Left lung (tissue), 10 donors: Measurements from ENCODE around the gene PRUNE2. TPM values are rescaled to one million over a fixed set of nuclear protein-coding genes. Genes with fewer than 3 reads are reported as not detected.

Experiments
- ATAC-seq: fragments of 200-7000 bp; cut with Tn5 transposase; one replicate; pipeline ENCODE4 v1.9.1; 2020; ENCODE audit warnings: moderate library complexity
- DNase-seq, 4 donors: peaks; one replicate each; pipeline ENCODE4 v3.0.0-alpha.2; 2013 to 2020
- H3K27ac ChIP-seq, 2 donors: fragments of 200-600 bp; sonication (generic) in 1 of 2; one replicate each; pipeline versions ENCODE4 v1.5.0 to v1.8.0; 2020 to 2021
- H3K27me3 ChIP-seq, 2 donors: fragments of 200-600 bp; sonication (generic) in 1 of 2; one replicate each; pipeline versions ENCODE4 v1.5.0 to v1.8.0; 2020 to 2021
- H3K36me3 ChIP-seq, 2 donors: fragments of 200-600 bp; sonication (generic) in 1 of 2; one replicate each; pipeline versions ENCODE4 v1.5.0 to v1.8.0; 2020 to 2021
- H3K4me1 ChIP-seq, 2 donors: fragments of 200-600 bp; one replicate each; pipeline ENCODE4 v1.8.0; 2021
- H3K4me3 ChIP-seq, 2 donors: fragments of 200-600 bp; sonication (generic) in 1 of 2; one replicate each; pipeline versions ENCODE4 v1.5.0 to v1.8.0; 2020 to 2021; ENCODE audit warnings: mild to moderate bottlenecking in 1 of 2
- H3K9me3 ChIP-seq, 2 donors: fragments of 200-600 bp; sonication (generic) in 1 of 2; one replicate each; pipeline versions ENCODE4 v1.5.0 to v1.8.0; 2020 to 2021
- intact Hi-C, 2 donors: fragments of 100-400 bp; cut with DNase I; formaldehyde crosslinking; loops; one replicate each; pipeline versions ENCODE4 v1.11.2 to v1.14.2; 2022
- polyA plus RNA-seq, 6 donors: library from polyadenylated mRNA; unstranded; fragments of 120-200 nt; gene quantifications; one replicate each; pipeline ENCODE4 v1.2.1, GENCODE V29; 2013; ENCODE audit not compliant: insufficient read length in 6 of 6
- total RNA-seq, 2 donors: library from RNA; stranded (reverse); fragmentation: NEBNext Ultra II Directional; extraction: Animal tissue kit (Norgen Biotek cat#: 25700); gene quantifications; one replicate each; pipeline ENCODE4 v1.2.1, GENCODE V29; 2021
- TF ChIP-seq, protein P1 (sequence below), 2 donors: fragments of 200-600 bp; sonication (generic) in 1 of 2; IDR thresholded peaks; one replicate each; pipeline versions ENCODE4 v1.5.0 to v1.8.0; 2021; ENCODE audit warnings: antibody characterized with exemption in 2 of 2
- donor health status: DM: no; HTN: yes; CAD: no.
- donor health status: DM: no; HTN: no; CAD: no.

PRUNE2 gene
- total and polyA plus RNA-seq, 8 donors, result 2.0 to 17.7 (median 4.1) TPM

DNA sequence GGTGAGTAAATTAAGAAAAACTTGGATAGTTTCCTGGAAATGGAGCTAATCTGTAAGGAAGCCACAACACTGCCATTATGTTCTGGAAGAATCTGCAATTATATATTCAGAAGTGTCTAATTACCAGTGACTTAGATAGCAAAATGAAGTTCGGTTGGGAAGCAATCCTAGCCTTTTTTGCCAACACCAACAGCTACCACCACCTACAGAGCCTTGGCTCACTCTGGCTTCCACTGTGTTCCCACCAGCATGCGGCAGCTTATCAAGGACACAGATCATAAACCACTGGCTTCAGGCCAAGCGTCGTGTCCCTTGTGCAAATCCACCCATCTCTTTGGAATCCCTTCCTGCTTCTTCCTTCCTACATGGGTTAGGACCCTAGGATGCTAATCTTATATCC, 259.7 kb downstream of the PRUNE2 start:
- H3K27me3 ChIP-seq, result no peaks in the 10 kb centered on the region
- H3K36me3 ChIP-seq, result no peaks in the 10 kb centered on the region
- peaks cover 0 to 38% of the 10 kb centered on the region in 2 donors for H3K4me1 ChIP-seq
- TF ChIP-seq, protein P1, sequence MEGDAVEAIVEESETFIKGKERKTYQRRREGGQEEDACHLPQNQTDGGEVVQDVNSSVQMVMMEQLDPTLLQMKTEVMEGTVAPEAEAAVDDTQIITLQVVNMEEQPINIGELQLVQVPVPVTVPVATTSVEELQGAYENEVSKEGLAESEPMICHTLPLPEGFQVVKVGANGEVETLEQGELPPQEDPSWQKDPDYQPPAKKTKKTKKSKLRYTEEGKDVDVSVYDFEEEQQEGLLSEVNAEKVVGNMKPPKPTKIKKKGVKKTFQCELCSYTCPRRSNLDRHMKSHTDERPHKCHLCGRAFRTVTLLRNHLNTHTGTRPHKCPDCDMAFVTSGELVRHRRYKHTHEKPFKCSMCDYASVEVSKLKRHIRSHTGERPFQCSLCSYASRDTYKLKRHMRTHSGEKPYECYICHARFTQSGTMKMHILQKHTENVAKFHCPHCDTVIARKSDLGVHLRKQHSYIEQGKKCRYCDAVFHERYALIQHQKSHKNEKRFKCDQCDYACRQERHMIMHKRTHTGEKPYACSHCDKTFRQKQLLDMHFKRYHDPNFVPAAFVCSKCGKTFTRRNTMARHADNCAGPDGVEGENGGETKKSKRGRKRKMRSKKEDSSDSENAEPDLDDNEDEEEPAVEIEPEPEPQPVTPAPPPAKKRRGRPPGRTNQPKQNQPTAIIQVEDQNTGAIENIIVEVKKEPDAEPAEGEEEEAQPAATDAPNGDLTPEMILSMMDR (IDR thresholded peaks at IDR 0.05), result no peak
- no peaks in the 10 kb centered on the region for H3K9me3 ChIP-seq
- DNase-seq (no peak), ATAC-seq (no peak)
- intact Hi-C loops, result no loop called here
- no peak overlapping the region for H3K27ac ChIP-seq
- H3K4me3 ChIP-seq, result no peak overlapping the region

DNA sequence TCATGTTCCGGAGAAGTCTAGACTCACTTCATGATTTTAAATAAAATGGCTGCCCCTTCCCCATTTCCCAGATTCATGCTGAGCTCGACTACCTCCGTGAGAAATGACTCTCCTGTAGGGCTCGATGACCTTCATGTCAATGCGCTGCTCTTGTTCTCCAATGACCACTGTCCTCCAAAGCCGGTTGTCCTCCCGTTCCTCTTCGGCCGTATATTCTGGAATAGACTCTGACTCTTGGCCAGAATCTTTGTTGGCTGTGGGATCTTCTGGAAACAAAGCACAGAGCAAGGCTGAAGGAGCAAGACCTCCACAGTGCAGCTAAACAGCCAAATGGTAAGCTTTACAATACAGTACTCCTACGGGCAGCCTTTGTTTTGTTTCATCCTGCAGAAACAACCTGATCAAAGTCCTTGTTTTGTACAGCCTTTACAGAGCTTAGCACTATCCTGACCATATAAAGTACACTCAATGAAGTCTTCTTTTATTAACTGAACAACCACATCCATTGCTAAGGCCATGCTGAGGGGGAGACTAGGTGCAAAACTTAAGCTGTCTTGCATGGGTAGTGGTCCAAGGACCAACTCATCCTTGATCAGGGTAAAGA, 261.2 kb downstream of the PRUNE2 start:
- TF ChIP-seq, protein P1 (IDR thresholded peaks at IDR 0.05), result no peak
- H3K36me3 ChIP-seq, result no peaks in the 10 kb centered on the region
- H3K27ac ChIP-seq, result no peak overlapping the region
- H3K9me3 ChIP-seq, result no peaks in the 10 kb centered on the region
- no peak overlapping the region for H3K4me3 ChIP-seq
- DNase-seq (no peak), ATAC-seq (no peak)
- H3K27me3 ChIP-seq, result no peaks in the 10 kb centered on the region
- intact Hi-C loops, result no loop called here
- peaks cover 0 to 28% of the 10 kb centered on the region in 2 donors for H3K4me1 ChIP-seq

DNA sequence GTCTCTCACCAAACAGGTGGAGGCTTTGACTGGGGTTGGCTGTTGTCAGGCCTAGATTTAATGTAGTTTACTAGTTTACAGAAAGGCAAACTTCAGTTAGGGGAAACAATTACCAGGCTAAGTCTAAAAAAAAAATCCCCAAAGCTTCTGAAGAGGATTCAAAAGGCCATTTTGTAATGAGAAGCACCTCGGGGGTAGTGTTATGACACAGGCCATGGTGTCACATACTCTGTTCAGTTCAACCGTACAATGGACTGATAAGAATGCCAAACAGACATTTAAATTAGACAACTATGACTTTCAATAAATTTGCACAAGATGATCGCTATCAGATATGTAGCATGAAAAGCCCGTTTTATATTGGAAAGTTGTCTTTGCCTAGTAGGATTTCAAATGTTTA, 261.7 kb downstream of the PRUNE2 start:
- Histone ChIP-seq H3K36me3 (no peaks in the 10 kb centered on the region), H3K27ac (peak overlapping the region in 1 of 2 donors; percentile 53), H3K4me3 (no peak overlapping the region), H3K27me3 (no peaks in the 10 kb centered on the region), H3K9me3 (no peaks in the 10 kb centered on the region), H3K4me1 (peaks cover 0 to 28% of the 10 kb centered on the region in 2 donors)
- TF ChIP-seq, protein P1 (IDR thresholded peaks at IDR 0.05), result no peak
- ATAC-seq (no peak), DNase-seq (no peak)
- intact Hi-C loops, result no loop called here

DNA sequence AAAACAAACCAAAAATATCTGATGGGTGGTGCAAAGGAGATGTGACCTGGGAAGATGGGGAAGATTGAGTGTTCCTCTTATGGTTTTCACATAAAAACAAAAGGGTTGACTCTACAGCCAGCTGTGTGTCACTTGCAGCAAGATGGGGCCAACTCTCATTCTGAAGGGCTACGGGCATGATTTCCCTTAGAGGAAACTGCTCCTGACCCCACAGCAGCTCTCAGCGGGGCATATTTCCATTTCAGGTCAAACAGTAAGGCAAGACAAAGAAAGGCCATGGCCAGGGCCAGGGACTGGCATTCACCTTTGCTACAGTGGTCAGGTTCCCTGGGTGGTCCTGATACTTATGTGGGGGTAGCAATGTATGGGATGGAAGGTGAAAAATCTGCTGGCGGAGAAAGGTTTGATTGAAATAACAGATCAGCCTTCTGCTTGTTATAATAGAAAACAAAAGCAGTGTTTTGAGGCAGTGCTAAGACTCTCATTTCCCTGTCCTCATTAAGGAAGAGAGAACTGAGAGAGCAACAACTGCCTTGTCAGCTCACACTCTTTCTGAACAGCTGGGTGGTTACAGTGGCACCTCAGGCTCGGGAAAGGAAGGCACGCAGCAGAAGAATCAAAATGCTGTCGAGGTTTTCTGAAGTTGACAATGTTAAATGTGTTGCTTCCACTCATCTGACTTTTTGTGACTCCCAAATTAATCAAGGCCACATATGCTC, 262.4 kb downstream of the PRUNE2 start:
- intact Hi-C loops, result no loop called here
- H3K9me3 ChIP-seq, result no peaks in the 10 kb centered on the region
- H3K27ac ChIP-seq, result peak overlapping the region in 1 of 2 donors; percentile 53
- H3K36me3 ChIP-seq, result no peaks in the 10 kb centered on the region
- ATAC-seq (peak; percentile 64), DNase-seq (no peak)
- TF ChIP-seq, protein P1 (IDR thresholded peaks at IDR 0.05), result no peak
- no peak overlapping the region for H3K4me3 ChIP-seq
- no peaks in the 10 kb centered on the region for H3K27me3 ChIP-seq
- H3K4me1 ChIP-seq, result peaks cover 0 to 28% of the 10 kb centered on the region in 2 donors

DNA sequence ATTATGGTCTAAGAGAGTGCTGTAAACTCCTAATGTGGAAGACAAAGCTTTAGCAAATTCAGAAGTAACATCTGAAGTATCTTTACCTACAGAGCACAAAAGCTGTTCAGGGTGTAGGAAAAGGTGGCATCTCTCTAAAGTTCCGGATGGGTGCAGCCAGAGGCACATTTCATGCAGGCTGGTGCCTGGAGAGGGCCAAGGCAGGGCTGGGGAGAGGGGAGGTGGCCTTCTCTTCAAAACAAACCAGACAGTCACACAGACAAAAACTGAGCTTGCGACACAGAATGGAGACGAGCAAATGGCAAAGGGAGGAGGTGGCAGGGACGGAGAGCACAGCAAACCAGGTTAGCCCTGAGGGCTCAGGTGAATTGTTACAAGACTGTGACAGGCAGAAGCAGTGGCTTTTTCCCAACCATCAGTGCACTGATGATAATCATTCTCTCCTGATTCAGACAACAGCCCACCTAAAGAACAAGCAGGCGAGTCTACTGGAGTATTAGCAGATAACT, 263.2 kb downstream of the PRUNE2 start:
- no peak for DNase-seq
- no peaks in the 10 kb centered on the region for H3K9me3 ChIP-seq
- TF ChIP-seq, protein P1 (IDR thresholded peaks at IDR 0.05), result no peak
- H3K27ac ChIP-seq, result no peak overlapping the region
- H3K4me1 ChIP-seq, result peaks cover 0 to 28% of the 10 kb centered on the region in 2 donors
- no peaks in the 10 kb centered on the region for H3K36me3 ChIP-seq
- no peak for ATAC-seq
- intact Hi-C loops, result no loop called here
- H3K27me3 ChIP-seq, result no peaks in the 10 kb centered on the region
- H3K4me3 ChIP-seq, result no peak overlapping the region
